ENCODE measurements around the gene IZUMO2.
"Not testable (repeated sequence)": the region's sequence is repeated elsewhere in the genome, so short reads cannot be mapped to it uniquely, and the experiment has no call there.

Gene IZUMO2

GRCh38 chr19:50134777-50135719 is 28.0 kb downstream of the IZUMO2 start:
- not testable (repeated sequence) for DNase-seq

DNA sequence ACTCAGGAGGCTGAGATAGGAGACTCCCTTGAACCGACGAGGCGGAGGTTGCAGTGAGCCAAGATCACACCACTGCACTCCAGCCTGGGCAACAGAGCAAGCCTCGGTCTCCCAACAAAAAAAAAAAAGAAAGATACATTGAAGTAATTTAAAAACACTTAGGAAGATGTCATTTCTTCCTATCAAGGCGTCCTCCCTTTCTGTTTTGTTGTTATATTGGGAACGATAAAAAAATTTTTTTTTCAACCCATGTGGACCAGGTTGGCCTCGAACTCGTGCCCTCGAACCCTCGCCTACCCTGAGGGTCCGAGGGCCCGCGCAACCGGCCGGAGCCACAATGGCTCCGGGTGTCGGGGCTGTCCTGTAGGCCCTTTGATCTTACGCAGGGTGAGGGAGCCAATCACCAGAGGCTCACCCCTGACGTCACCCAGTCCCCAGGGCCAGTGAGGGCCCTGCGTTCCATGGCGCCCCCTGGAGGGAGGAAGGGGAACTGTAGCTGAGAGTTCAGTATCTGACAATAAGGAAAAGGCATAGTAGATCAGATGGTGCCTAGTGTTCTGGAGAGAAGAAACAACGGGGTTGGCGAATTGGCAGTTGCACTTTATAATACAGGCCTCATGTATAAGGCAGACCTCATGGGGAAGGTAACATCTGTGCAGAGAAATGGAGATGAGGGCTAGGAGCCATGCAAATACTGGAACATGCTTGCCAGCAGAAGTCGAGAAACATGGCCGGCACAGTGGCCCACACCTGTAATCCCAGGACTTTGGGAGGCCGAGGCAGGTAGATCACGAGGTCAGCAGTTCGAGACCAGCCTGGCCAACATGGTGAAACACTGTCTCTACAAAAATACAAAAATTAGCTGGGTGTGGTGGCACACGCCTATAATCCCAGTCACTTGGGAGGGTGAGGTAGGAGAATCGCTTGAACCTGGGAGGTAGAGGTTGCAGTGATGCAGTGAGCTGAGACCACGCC is 29.3 kb downstream of the IZUMO2 start:
- DNase-seq = not testable (repeated sequence)

- DNase-seq = not testable (repeated sequence)
Observed at GRCh38 chr19:50104012-50104411, 59.1 kb downstream of the IZUMO2 start.

- DNase-seq = not testable (repeated sequence)
Observed at GRCh38 chr19:50103405-50103804, 59.7 kb downstream of the IZUMO2 start.

All from NCI-H510A treated with DMSO at 0.1 percent for 48 hours (cell line).